ENCODE results near the gene PCSK6. TPM values are rescaled to one million over a fixed set of nuclear protein-coding genes. Genes with fewer than 3 reads are reported as not detected.
"Not testable (repeated sequence)": the region's sequence is repeated elsewhere in the genome, so short reads cannot be mapped to it uniquely, and the experiment has no call there.

The PCSK6 gene
- total and polyA plus RNA-seq, 7 experiments from 2014 or later: 0.12 to 3.0 (median 0.70) TPM; not detected in 1

DNA sequence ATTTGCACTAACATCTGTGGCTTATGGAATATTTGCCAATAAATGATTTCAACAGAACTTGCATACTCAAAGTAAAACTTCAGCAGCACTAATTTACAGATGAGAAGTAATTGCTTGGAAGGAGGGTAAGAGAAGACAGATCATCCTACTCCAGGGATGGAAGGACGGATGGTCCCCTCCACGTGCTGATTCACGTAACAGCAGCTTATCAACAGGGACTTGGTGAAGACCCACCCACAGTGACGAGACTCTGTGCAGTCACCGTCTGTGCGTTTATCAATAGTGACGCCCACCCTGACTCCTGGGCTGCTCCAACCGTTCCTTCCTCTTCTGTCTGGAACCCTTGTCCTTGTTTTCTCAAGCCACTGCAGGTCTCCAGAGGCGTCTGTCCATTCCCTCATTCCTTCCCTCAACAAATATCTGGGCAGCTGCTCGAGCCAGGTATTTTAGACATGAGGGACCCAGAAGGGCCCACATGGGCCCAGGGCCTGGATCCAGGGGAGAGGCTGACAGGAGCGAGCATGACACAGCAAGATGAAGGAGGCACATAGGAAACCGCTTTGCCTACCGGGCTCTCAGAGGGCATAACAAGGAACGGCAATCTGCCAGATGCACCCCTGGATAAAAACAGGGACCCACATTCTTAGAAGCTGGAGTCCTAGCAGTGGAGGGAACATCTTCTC lies 33.3 kb downstream of the PCSK6 start:
- H3K9me3 Mint-ChIP-seq: no peaks in the 10 kb centered on the region
- ChIA-PET CTCF (no interaction called here), POLR2A (no interaction called here)
- Histone ChIP-seq H3K4me3 (ENCODE audit: low read length) (no peak overlapping the region), H3K9me3 (ENCODE audit: control insufficient read depth in 2 of 3, low read length in 3 of 3) (no peaks in the 10 kb centered on the region), H3K27ac (ENCODE audit: low read depth, low read length) (no peak overlapping the region), H3K27me3 (ENCODE audit: control insufficient read depth in 2 of 2, insufficient read depth in 2 of 2, low read length in 2 of 2) (no peaks in the 10 kb centered on the region), H3K36me3 (ENCODE audit: control insufficient read depth in 2 of 3, insufficient read depth in 3 of 3, low read length in 3 of 3) (no peaks in the 10 kb centered on the region), H3K4me1 (ENCODE audit: control insufficient read depth in 2 of 2, insufficient read depth in 2 of 2, low read length in 2 of 2) (no peaks in the 10 kb centered on the region)
- intact Hi-C loops (cut with micrococcal nuclease): no loop called here
- no peak overlapping the region for H3K4me3 Mint-ChIP-seq
- H3K27me3 Mint-ChIP-seq: peaks cover 0 to 31% (median 30%) of the 10 kb centered on the region in 5 donors
- DNase-seq (no peak), ATAC-seq (no peak)
- H3K36me3 Mint-ChIP-seq: no peaks in the 10 kb centered on the region
- no peak overlapping the region for H3K27ac Mint-ChIP-seq
- H3K4me1 Mint-ChIP-seq: peaks cover 4 to 27% (median 6%) of the 10 kb centered on the region in 7 donors

DNA sequence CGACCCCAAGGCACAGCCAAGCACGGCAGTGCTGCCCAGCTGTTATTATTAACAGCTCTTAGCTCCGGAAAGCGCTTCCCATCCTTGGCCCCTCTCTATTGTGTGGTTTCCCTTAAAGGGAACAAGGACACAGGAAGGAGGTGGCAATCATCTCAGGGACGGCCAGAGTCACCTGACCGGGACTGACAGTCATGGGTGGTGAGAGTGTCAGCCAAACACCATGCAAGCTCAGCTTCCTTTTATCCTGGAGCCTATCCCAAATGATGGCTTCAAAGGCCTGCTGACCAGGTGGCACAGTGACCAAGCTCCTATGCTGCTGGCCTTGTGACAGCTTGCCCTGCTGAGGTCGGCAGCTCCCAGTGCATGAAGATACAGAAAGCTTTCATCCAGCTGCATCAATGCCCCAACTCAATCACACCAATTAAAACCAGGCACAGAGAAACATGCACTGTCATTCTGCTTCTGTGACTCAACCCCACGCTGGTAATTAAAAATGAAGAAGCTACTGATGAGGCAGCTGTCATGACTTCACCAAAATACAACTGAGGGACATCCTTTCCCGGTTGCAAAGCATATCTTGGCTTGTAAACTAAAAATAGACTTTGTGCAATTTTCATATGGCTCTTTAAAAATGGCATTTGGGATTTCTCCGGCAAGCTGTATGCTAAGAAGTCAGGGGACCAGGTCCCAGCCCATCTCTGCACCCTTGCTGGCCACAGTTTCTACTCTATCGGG lies 34.0 kb downstream of the PCSK6 start:
- no peaks in the 10 kb centered on the region for H3K36me3 Mint-ChIP-seq
- no peak overlapping the region for H3K27ac Mint-ChIP-seq
- POLR2A ChIA-PET: no interaction called here
- no peak overlapping the region for H3K4me3 Mint-ChIP-seq
- no peaks in the 10 kb centered on the region for H3K4me1 ChIP-seq (ENCODE audit: control insufficient read depth in 2 of 2, insufficient read depth in 2 of 2, low read length in 2 of 2)
- H3K4me1 Mint-ChIP-seq: peaks cover 1 to 19% (median 5%) of the 10 kb centered on the region in 7 donors
- no peaks in the 10 kb centered on the region for H3K9me3 ChIP-seq (ENCODE audit: control insufficient read depth in 2 of 3, low read length in 3 of 3)
- peaks cover 0 to 36% (median 28%) of the 10 kb centered on the region in 5 donors for H3K27me3 Mint-ChIP-seq
- H3K27me3 ChIP-seq (ENCODE audit: control insufficient read depth in 2 of 2, insufficient read depth in 2 of 2, low read length in 2 of 2): no peaks in the 10 kb centered on the region
- ATAC-seq: peak; percentile 76
- DNase-seq: no peak
- no peak overlapping the region for H3K4me3 ChIP-seq (ENCODE audit: low read length)
- intact Hi-C loops (cut with micrococcal nuclease): no loop called here
- H3K9me3 Mint-ChIP-seq: no peaks in the 10 kb centered on the region
- no peaks in the 10 kb centered on the region for H3K36me3 ChIP-seq (ENCODE audit: control insufficient read depth in 2 of 3, insufficient read depth in 3 of 3, low read length in 3 of 3)
- CTCF ChIA-PET: no interaction called here
- H3K27ac ChIP-seq (ENCODE audit: low read depth, low read length): no peak overlapping the region

DNA sequence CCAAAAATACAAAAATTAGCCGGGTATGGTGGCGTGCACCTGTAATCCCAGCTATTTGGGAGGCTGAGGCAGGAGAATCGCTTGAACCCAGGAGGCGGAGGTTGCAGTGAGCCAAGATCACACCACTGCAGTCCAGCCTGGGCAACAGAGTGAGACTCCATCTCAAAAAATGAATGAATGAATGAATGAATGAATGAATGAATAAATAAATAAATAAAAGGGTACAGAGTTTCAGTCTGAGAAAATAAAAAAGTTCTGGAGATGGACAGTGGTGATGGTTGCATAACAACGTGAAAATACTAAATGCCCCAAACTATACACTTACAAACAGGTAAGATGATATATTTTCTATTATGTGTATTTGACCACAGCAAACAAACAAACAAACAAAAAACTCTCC lies 34.7 kb downstream of the PCSK6 start:
- H3K36me3 ChIP-seq (ENCODE audit: control insufficient read depth in 2 of 3, insufficient read depth in 3 of 3, low read length in 3 of 3); H3K4me3 ChIP-seq (ENCODE audit: low read length); ATAC-seq; POLR2A ChIA-PET; DNase-seq; intact Hi-C loops (cut with micrococcal nuclease); H3K9me3 ChIP-seq (ENCODE audit: control insufficient read depth in 2 of 3, low read length in 3 of 3); H3K36me3 Mint-ChIP-seq; H3K27me3 ChIP-seq (ENCODE audit: control insufficient read depth in 2 of 2, insufficient read depth in 2 of 2, low read length in 2 of 2); H3K4me1 ChIP-seq (ENCODE audit: control insufficient read depth in 2 of 2, insufficient read depth in 2 of 2, low read length in 2 of 2); CTCF ChIA-PET; H3K9me3 Mint-ChIP-seq; H3K4me3 Mint-ChIP-seq; H3K27ac ChIP-seq (ENCODE audit: low read depth, low read length); H3K27ac Mint-ChIP-seq: not testable (repeated sequence)
- Mint-ChIP-seq H3K27me3 (peaks cover 0 to 39% (median 31%) of the 10 kb centered on the region in 5 donors), H3K4me1 (peaks cover 0 to 16% (median 5%) of the 10 kb centered on the region in 7 donors)

GRCh38 chr15:101454365-101454764 lies 35.1 kb downstream of the PCSK6 start:
- peaks cover 0 to 43% (median 32%) of the 10 kb centered on the region in 5 donors for H3K27me3 Mint-ChIP-seq
- H3K4me3 ChIP-seq (ENCODE audit: low read length): no peak overlapping the region
- H3K27me3 ChIP-seq (ENCODE audit: control insufficient read depth in 2 of 2, insufficient read depth in 2 of 2, low read length in 2 of 2): no peaks in the 10 kb centered on the region
- POLR2A ChIA-PET: no interaction called here
- peaks cover 0 to 2% (median 0%) of the 10 kb centered on the region in 11 donors for H3K9me3 Mint-ChIP-seq
- ATAC-seq (no peak), DNase-seq (no peak)
- no peak overlapping the region for H3K4me3 Mint-ChIP-seq
- no peaks in the 10 kb centered on the region for H3K36me3 ChIP-seq (ENCODE audit: control insufficient read depth in 2 of 3, insufficient read depth in 3 of 3, low read length in 3 of 3)
- no peak overlapping the region for H3K27ac Mint-ChIP-seq
- CTCF ChIA-PET: no interaction called here
- H3K27ac ChIP-seq (ENCODE audit: low read depth, low read length): no peak overlapping the region
- H3K4me1 ChIP-seq (ENCODE audit: control insufficient read depth in 2 of 2, insufficient read depth in 2 of 2, low read length in 2 of 2): no peaks in the 10 kb centered on the region
- H3K36me3 Mint-ChIP-seq: no peaks in the 10 kb centered on the region
- H3K9me3 ChIP-seq (ENCODE audit: control insufficient read depth in 2 of 3, low read length in 3 of 3): no peaks in the 10 kb centered on the region
- intact Hi-C loops (cut with micrococcal nuclease): no loop called here
- H3K4me1 Mint-ChIP-seq: peaks cover 0 to 12% (median 5%) of the 10 kb centered on the region in 7 donors

GRCh38 chr15:101453123-101454120 lies 36.1 kb downstream of the PCSK6 start:
- H3K27me3 ChIP-seq (ENCODE audit: control insufficient read depth in 2 of 2, insufficient read depth in 2 of 2, low read length in 2 of 2): no peaks in the 10 kb centered on the region
- H3K27ac ChIP-seq (ENCODE audit: low read depth, low read length): no peak overlapping the region
- no peaks in the 10 kb centered on the region for H3K36me3 ChIP-seq (ENCODE audit: control insufficient read depth in 2 of 3, insufficient read depth in 3 of 3, low read length in 3 of 3)
- Mint-ChIP-seq H3K36me3 (no peaks in the 10 kb centered on the region), H3K9me3 (peaks cover 0 to 2% (median 0%) of the 10 kb centered on the region in 11 donors), H3K4me3 (no peak overlapping the region), H3K27ac (peak overlapping the region in 1 of 9 donors; percentile 29), H3K27me3 (peaks cover 0 to 44% (median 32%) of the 10 kb centered on the region in 5 donors), H3K4me1 (peaks cover 0 to 10% (median 5%) of the 10 kb centered on the region in 7 donors)
- H3K9me3 ChIP-seq (ENCODE audit: control insufficient read depth in 2 of 3, low read length in 3 of 3): no peaks in the 10 kb centered on the region
- ATAC-seq (no peak), DNase-seq (no peak)
- H3K4me1 ChIP-seq (ENCODE audit: control insufficient read depth in 2 of 2, insufficient read depth in 2 of 2, low read length in 2 of 2): no peaks in the 10 kb centered on the region
- H3K4me3 ChIP-seq (ENCODE audit: low read length): no peak overlapping the region
- POLR2A ChIA-PET: no interaction called here
- intact Hi-C loops (cut with micrococcal nuclease): no loop called here
- CTCF ChIA-PET: interaction anchor here (0.6 kb wide), 1 partner anchor 188 kb away, joined by 4 read pairs; no protein-coding TSS in a partner anchor

DNA sequence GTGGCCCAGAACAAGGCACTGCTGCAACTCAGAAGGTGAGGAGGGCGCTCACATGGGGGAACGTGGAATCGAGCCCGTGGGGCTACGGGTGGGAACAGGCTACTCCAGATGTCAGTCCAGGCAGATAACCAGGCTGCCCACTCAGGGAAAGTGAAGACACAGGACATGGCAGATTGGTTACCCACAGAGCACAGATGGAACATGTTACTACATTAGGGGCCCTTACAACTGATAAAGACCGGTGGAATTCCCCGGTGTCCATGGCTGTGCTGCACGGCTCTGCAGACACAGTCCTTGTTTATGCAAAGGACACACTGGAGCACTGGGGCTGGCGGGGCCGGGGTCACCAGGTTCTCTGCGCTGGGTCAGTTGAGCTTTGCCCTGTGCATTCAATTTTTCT lies 36.9 kb downstream of the PCSK6 start:
- Mint-ChIP-seq H3K36me3 (no peaks in the 10 kb centered on the region), H3K4me1 (peaks cover 0 to 10% (median 5%) of the 10 kb centered on the region in 7 donors), H3K9me3 (peaks cover 0 to 2% (median 0%) of the 10 kb centered on the region in 11 donors), H3K27ac (no peak overlapping the region), H3K27me3 (peaks cover 0 to 44% (median 32%) of the 10 kb centered on the region in 5 donors), H3K4me3 (no peak overlapping the region)
- H3K36me3 ChIP-seq (ENCODE audit: control insufficient read depth in 2 of 3, insufficient read depth in 3 of 3, low read length in 3 of 3): no peaks in the 10 kb centered on the region
- intact Hi-C loops (cut with micrococcal nuclease): no loop called here
- ChIA-PET CTCF (interaction anchor here (0.6 kb wide), 1 partner anchor 189 kb away, joined by 4 read pairs; no protein-coding TSS in a partner anchor), POLR2A (no interaction called here)
- H3K27ac ChIP-seq (ENCODE audit: low read depth, low read length): no peak overlapping the region
- no peaks in the 10 kb centered on the region for H3K4me1 ChIP-seq (ENCODE audit: control insufficient read depth in 2 of 2, insufficient read depth in 2 of 2, low read length in 2 of 2)
- DNase-seq (no peak), ATAC-seq (no peak)
- H3K27me3 ChIP-seq (ENCODE audit: control insufficient read depth in 2 of 2, insufficient read depth in 2 of 2, low read length in 2 of 2): no peaks in the 10 kb centered on the region
- H3K4me3 ChIP-seq (ENCODE audit: low read length): no peak overlapping the region
- no peaks in the 10 kb centered on the region for H3K9me3 ChIP-seq (ENCODE audit: control insufficient read depth in 2 of 3, low read length in 3 of 3)

Data from naive thymus-derived CD4-positive, alpha-beta T cell (primary cell).